GM12874 (cell line): ENCODE data around the gene IPO13.
A peak's percentile ranks its signal among the peaks of the same experiment; 100 is the strongest.

Source experiments
- TF ChIP-seq, protein P1 (sequence below): IDR thresholded peaks from 2 replicates; pipeline ENCODE4 v1.5.1; 2011; ENCODE audit warnings: low read depth, mild to moderate bottlenecking, control low read depth, low read length, moderate library complexity; ENCODE audit not compliant: insufficient read depth

The IPO13 gene, protein sequence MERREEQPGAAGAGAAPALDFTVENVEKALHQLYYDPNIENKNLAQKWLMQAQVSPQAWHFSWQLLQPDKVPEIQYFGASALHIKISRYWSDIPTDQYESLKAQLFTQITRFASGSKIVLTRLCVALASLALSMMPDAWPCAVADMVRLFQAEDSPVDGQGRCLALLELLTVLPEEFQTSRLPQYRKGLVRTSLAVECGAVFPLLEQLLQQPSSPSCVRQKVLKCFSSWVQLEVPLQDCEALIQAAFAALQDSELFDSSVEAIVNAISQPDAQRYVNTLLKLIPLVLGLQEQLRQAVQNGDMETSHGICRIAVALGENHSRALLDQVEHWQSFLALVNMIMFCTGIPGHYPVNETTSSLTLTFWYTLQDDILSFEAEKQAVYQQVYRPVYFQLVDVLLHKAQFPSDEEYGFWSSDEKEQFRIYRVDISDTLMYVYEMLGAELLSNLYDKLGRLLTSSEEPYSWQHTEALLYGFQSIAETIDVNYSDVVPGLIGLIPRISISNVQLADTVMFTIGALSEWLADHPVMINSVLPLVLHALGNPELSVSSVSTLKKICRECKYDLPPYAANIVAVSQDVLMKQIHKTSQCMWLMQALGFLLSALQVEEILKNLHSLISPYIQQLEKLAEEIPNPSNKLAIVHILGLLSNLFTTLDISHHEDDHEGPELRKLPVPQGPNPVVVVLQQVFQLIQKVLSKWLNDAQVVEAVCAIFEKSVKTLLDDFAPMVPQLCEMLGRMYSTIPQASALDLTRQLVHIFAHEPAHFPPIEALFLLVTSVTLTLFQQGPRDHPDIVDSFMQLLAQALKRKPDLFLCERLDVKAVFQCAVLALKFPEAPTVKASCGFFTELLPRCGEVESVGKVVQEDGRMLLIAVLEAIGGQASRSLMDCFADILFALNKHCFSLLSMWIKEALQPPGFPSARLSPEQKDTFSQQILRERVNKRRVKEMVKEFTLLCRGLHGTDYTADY

DNA sequence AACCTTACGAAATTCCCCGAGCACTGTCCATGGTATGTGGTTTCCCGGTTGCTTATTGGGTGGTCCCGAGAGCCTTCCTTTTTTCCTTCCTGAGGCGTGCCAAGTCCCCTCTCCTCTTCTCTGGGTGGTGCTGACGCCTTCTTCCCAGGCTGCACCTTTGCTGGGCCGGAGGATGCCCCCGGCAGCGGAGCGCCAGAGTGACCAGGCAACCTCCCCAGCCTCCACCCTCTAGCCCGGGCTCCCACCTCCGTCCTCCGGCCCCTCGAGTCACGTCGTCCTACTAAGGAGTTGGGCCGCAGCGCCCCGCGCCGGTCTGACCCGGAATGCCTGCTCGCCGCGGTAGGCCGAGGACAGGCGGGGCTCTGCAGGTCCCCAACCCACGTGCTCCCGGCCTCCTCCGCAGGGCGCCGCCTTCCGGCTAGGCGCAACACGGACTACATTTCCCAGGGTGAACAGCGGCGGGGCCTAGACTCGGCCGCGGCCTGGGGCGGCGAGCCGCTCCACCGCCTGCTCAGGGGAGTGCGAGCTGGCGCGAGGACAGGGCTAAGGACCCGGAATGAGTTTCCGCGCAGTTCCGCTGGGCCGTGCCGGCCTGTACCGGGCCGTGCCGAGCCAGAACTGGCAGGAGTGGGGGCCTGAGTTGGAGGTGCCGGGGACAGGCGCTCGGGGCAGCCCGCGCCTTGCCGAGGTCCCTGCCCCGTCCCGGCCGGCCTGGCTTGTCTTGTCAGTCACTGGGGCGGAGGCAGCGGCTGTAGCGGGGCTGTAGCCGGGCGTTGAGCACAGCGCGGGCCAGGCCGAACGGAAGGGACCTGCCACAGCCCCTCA, at the start of gene IPO13:
Gene IPO13, plus strand, starts transcription at position 715 of the 825 bp plus-strand sequence. CDS start 651 bp downstream, outside the sequence.
- TF ChIP-seq, protein P1, sequence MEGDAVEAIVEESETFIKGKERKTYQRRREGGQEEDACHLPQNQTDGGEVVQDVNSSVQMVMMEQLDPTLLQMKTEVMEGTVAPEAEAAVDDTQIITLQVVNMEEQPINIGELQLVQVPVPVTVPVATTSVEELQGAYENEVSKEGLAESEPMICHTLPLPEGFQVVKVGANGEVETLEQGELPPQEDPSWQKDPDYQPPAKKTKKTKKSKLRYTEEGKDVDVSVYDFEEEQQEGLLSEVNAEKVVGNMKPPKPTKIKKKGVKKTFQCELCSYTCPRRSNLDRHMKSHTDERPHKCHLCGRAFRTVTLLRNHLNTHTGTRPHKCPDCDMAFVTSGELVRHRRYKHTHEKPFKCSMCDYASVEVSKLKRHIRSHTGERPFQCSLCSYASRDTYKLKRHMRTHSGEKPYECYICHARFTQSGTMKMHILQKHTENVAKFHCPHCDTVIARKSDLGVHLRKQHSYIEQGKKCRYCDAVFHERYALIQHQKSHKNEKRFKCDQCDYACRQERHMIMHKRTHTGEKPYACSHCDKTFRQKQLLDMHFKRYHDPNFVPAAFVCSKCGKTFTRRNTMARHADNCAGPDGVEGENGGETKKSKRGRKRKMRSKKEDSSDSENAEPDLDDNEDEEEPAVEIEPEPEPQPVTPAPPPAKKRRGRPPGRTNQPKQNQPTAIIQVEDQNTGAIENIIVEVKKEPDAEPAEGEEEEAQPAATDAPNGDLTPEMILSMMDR: peak; percentile 90

DNA sequence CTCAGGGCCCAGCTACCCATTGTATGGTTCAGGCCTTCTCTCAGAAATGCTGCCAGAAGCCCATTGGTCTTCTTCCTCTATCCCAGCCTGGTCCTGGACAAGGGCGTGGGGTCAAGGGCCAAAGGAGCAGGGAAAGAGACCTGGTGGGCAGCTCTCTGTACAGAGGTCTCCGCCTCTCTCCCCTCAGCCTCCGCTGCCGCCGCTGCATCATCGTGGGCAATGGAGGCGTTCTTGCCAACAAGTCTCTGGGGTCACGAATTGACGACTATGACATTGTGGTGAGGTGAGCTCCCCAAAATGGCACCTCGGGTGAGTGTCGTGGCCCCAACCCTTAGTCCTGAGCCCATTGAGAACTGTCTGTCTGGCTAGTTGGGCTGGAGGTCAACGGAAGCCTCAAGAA, 47.8 kb upstream of the IPO13 start:
- TF ChIP-seq, protein P1: no peak

DNA sequence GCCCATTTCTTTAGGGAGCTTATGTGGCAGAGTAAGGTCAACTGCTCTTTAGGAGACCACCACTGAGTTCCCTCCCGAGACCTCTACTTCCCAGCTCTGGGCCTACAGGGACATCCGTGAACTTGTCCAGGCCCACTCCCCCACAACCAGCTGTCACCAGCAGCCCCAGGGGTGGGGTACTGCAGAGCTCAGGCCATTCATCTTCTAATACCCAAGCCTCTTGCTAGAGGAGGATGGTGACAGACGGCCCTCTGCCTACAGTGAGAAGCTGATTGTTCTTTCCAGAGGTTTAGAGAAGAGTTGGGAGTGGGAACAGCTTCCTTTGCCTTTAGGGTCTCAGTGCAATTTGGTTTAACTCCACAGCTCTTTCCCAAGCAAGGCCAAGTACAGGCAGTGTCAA, 46.4 kb upstream of the IPO13 start:
- TF ChIP-seq, protein P1: no peak

DNA sequence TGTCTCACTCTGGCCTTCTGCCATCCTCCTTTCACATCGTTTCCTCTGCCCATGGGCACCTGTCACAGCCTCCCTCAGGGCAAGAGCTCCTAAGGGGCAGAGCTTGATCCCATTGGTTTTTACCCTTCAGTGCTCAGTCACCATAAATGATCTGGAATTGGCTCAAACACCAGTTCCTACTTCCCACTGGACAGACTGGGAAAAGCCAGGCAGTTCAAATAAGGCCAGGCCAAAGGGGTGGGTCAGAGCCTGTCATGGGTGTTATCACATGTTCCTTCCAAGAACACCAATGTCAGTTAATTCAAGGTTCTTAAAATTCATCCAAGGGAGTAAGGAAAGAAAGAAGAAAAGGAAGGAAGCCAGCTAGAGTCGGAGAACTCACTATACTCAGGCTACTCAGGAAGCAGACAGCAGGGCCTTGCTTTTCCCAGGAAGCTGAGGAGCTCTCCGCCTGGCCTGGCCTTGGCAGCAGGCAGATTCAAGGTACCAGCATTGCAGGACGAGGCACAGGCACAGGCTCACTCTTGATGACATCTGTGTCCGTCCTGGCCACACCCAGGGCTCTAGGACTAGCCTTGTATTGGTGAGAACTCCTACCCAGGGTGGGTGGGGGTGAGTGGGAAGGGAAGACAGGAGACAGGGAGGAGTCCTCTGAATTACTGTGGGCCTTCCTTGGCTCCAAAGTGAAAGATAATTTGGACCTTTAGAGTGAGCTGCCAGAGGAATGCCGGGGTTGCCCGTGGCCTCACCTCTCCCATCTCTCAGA, 45.4 kb upstream of the IPO13 start:
- TF ChIP-seq, protein P1: no peak

DNA sequence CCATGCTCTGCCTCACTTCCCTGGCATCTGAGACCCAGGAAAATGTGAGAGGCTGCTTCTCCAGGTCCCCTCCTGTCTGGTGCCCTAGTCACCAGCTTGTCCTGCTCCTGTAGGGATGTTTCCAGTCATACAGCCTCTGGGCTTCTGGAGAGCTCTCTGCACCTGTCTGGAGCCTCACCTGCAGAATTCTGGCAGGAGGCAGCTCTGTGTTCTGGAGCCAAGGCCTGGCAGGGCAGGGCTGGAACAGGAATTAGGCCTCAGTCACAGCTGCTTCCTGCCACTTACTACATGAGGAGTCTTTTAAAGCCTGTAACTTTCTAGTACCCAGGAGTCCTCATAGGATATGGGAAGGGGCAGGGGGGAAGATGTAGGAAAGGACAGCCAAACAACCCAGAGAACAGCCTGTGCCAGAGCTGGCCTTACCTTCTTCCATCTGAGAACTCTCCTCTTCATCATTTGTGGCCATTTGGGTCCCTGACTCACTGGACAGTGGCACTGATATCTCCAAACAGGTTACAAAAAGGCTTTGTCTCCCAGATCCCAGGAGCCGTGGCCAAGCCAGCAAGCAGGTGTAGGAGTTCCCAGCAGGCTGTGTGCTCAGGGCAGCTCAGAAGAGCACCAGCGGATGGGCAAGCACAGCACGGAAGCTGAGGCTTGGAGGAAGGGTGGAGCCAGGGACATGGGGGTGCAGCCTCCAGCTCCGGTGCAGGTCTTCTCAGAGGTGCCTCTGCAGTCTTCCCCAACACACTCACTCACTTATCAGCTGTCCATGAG, 44.5 kb upstream of the IPO13 start:
- TF ChIP-seq, protein P1: no peak
